Epidermal melanocyte (primary cell): ENCODE results near the gene RILPL2.
A peak's percentile ranks its signal among the peaks of the same experiment; 100 is the strongest.
"Not testable (repeated sequence)": the region's sequence is repeated elsewhere in the genome, so short reads cannot be mapped to it uniquely, and the experiment has no call there.

Experiments
- DNase-seq: peaks from one replicate; pipeline ENCODE4 v3.0.0; 2011; ENCODE audit warnings: low spot score; ENCODE audit not compliant: insufficient read length

RILPL2 gene

DNA sequence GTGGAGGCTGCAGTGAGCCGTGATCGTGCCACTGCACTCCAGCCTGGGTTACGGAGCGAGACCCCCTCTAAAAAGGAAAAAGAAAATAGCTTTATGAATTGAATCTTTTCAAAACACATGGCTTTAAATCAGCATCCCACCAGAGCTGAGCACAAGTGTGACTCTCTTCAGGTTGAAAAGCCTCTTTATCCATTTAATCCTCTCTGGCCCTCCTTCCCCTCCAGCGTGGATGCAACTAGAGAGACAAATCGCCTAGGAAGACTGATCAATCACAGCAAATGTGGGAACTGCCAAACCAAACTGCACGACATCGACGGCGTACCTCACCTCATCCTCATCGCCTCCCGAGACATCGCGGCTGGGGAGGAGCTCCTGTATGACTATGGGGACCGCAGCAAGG, 29.2 kb downstream of the RILPL2 start:
- not testable (repeated sequence) for DNase-seq

DNA sequence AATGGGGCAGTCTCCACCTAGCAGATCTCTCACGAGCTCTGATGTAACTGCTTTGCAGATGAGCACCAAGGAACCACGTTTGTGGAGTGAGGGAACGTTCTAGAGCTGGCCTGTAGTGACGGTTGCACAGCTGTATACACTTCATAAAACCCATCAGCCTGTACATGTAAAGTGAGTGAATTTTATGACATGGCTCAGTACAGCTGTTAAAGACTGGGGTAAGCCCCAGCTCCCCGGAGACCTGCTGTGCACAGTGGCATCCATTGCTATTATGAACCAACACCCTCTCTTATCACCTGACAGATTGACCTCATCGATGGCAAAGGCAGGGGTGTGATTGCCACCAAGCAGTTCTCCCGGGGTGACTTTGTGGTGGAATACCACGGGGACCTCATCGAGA, 31.9 kb downstream of the RILPL2 start:
- DNase-seq, result no peak

- no peak for DNase-seq
These were observed 34.5 kb downstream of the RILPL2 start for GRCh38 chr12:123401753-123402683.

GRCh38 chr12:123399255-123399617, 37.2 kb downstream of the RILPL2 start:
- DNase-seq, result no peak

- no peak for DNase-seq
These were observed 37.8 kb downstream of the RILPL2 start for GRCh38 chr12:123398550-123399254.

DNA sequence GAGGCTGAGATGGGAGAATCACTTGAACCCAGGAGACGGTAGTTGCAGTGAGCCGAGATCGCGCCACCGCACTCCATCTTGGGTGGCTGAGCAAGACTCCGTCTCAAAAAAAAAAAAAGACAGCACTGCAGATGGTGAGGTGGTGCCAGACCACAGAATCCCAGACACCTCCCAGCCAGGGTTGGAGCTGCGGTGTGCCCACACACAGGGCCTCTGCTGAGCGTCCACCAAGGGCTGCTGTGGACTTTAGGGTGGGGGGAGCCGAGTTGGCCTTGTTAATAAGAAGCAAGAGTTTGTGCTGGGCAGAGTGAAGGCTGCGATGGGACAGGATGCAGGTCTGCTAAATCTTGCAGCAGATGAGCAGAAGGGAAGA, 38.3 kb downstream of the RILPL2 start:
- DNase-seq, result no peak

DNA sequence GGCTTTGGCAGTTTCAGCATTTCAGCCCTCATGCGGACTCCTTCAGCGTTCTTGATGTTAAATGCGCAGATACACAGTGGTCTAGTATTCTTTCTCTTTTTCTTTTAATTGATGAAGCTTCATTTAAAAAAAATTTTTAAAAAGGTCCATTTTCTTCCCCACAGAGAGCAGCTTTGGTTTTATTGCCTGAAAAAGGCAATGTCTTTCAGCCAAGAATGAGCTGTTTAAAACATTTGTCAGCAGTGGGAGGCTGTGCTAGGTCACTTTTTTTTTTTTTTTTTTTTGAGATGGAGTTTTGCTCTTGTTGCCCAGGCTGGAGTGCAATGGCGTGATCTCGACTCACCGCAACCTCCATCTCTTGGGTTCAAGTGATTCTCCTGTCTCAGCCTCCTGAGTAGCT, 39.1 kb downstream of the RILPL2 start:
- no peak for DNase-seq

DNA sequence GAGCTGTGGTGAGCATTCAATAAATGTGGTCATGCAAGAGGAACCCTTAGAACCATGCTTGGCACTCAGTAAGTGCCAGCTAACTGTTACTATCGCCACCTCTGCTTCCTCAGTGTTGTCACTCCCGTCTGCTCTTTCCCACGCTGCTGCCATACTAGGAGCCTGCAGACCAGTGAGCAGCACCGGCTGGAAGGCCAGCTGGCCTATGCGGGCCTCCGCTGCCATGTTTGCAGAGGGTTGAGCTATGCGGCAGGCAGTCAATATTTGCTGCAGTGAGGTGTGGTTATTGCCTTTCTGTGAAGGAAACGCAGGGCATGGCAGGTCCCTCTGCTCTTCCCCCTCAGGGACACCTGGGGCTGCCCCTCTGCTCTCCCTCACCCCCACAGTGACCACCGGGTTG, 39.5 kb downstream of the RILPL2 start:
- no peak for DNase-seq

DNA sequence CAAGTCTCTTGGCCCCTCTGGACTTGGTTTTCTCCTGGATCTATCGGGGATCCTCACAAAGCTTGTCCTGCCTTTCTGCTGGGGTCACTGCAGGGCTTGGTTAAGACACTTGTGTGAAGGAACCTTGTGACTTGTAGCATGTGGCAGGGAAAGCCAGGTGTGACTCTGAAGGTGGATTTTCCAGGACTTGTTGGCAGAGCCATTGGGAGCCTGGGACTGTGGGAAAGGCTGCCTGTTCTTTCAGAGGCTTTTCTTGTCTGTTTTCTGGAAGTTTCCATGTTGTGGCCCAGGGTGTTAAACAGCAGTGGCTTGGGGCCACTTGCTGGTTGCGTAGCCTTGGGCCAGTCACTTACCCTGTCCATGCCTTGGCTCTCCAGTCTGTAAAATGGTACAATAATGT, 39.9 kb downstream of the RILPL2 start:
- no peak for DNase-seq

GRCh38 chr12:123395236-123395635, 41.2 kb downstream of the RILPL2 start:
- DNase-seq, result no peak

DNA sequence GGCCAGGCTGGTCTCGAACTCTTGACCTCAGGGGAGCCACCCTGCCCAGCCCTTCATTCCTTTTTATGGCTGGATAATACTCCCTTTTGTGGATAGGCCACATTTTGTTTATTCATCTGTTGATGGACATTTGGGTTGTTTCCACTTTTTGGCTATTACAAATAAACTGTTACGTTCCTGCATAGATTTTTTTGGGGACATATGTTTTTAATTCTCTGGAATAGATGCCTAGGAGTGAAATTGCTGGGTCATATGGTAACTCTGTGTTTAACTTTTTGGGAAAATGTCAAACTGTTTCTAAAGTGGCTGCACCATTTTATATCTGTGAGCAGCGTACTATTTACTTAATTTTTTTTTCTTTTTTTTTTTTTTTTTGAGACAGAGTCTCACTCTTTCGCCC, 42.7 kb downstream of the RILPL2 start:
- DNase-seq, result no peak

- peak; percentile 93 for DNase-seq
These were observed 44.7 kb downstream of the RILPL2 start for GRCh38 chr12:123391546-123392343.

- DNase-seq, result no peak
These were observed 45.7 kb downstream of the RILPL2 start for GRCh38 chr12:123390498-123391426.

DNA sequence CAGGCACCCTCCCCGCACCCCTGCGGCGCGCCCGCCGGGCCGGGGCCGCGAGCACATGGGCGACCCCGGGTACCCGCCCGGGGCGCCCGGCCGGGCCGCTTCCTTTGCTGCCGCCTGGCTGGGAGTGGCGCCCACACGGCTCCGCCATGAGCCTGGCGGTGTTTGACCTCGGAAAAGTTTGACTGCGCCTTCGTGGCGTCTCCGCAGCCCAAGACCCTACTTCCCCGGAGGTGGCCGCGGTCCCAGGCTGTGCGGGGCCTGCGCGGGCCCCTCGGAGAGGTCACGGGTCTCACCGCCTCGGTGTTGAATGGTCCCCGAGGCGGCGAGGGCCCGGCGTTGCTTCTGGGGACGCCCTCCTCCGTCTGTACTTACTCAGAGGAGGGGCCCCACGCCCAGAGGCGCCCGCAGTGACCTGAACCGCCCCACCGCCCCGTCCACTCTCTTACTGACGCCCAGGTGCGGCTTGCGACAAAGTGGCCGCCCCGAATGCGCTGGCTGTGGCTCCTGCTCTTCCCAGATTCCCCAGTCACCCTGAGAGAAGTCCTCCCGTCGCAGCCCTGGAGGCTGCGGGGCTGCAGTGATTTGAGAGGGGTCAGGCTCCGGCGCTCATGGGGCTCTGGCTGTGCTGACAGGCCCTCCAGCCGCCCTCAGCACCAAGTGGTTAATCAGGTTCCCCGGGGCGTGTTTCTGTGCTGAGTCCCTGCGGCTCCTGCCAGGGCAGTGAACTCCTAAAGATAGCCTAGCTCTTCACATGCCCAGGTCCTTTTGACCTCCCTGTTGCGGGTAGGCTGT, 46.7 kb downstream of the RILPL2 start:
- no peak for DNase-seq

DNA sequence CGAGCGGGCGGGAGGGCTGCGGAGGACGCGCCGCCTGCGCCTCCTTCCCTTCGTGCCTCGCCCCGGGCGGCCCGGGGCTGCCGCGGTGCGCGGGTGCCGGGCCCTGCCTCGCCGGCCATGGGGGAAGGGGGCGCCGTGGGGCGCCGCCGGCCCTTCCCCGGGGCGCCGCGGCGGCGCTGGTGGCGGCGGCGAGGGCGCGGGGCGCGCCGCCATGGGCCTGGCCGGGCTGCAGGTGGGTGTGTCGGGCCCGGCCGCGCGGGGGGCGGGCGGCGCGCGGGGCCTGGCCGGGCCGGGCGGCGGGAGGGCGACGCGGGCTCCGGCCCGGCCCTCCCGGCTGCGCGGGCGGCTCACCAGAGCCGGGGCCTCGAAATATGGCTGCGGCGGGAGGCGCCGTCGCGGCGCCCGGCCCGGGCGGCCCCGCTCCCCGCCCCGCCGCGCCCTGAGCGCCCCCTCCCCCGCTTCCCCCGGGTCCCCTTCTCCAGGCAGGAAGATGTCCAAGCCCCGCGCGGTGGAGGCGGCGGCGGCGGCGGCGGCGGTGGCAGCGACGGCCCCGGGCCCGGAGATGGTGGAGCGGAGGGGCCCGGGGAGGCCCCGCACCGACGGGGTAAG, 47.4 kb downstream of the RILPL2 start:
- no peak for DNase-seq

DNA sequence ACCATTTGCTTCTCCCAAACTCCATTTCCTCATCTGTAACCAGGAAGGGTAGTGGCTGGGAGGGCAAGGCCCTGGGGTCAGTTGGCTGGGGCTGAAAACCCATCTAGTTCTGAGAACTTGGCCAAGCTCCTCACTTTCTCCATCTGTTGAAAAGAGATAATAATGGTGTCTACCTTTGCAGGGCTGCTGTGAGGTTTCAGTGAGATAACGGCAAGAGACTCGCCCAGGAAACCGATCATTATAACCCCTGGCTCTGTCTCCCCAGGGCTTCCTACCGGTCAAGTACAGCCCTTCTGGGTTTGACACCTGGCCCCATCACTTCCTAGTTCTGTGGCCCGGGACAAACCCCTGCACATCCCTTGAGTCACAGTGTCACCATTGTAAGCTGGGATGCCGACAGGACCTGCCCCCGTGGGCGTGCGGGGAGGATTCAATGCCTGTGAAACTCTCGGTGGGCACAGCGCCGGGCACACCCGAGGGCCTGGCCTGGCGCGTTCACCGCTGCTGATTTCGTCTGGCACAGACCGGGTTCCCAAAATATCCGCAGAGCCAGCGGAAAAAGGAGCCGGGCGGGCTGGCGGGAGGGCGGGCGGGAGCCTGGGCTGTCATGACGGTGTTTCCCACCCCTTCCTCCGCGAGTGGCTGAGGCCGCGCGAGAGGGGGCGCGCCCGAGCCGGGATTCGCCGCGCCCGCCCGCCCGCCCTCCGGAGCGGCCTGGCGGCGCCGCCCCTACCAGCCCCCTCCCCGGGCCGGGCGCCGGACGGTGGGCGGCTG, 48.1 kb downstream of the RILPL2 start:
- peak; percentile 77 for DNase-seq

GRCh38 chr12:123387508-123388176, 48.8 kb downstream of the RILPL2 start:
- no peak for DNase-seq

GRCh38 chr12:123385536-123385935, 50.9 kb downstream of the RILPL2 start:
- DNase-seq, result not testable (repeated sequence)
